ENCODE measurements around the gene R3HCC1L.

- TF ChIP-seq CTCF (IDR thresholded peaks at IDR 0.05; ENCODE audit: low read depth, low read length) (no peak), POLR2A (IDR thresholded peaks at IDR 0.05; ENCODE audit: extremely low read depth, insufficient read length) (no peak)
Measured at GRCh38 chr10:98285416-98285815, 151.0 kb downstream of the R3HCC1L start.

Data from NB4 (cell line).